Activated T-helper 1 cell treated with anti-CD3 and anti-CD28 coated beads, Interleukin-12 subunit alpha, Interleukin-12 subunit beta, Interleukin-2, Interleukin-4 antibody, amounts not matched to agents 30 ng/mL and 10 ng/mL and 1 ng/mL, durations not matched to agents 14 hours and 24 hours and 36 hours (primary cell): Measurements from ENCODE around the gene HOXB1. TPM values are rescaled to one million over a fixed set of nuclear protein-coding genes. Genes with fewer than 3 reads are reported as not detected.
"Not testable (repeated sequence)": the region's sequence is repeated elsewhere in the genome, so short reads cannot be mapped to it uniquely, and the experiment has no call there.

ENCODE experiments used
- DNase-seq: peaks from one replicate; pipeline ENCODE4 v3.0.0; 2021; ENCODE audit warnings: low spot score
- H3K27ac Mint-ChIP-seq: one replicate; pipeline ENCODE4 v1.8.0; 2021; ENCODE audit warnings: mild to moderate bottlenecking, mixed read lengths
- H3K27me3 Mint-ChIP-seq: one replicate; pipeline ENCODE4 v1.8.0; 2022; ENCODE audit warnings: mild to moderate bottlenecking, moderate library complexity, mixed read lengths; ENCODE audit not compliant: insufficient read depth
- H3K36me3 Mint-ChIP-seq: one replicate; pipeline ENCODE4 v1.8.0; 2021; ENCODE audit warnings: low read depth, mixed read lengths
- H3K4me1 Mint-ChIP-seq: one replicate; pipeline ENCODE4 v1.8.0; 2021; ENCODE audit warnings: low read depth, mixed read lengths
- H3K4me3 Mint-ChIP-seq: one replicate; pipeline ENCODE4 v1.8.0; 2021; ENCODE audit warnings: mild to moderate bottlenecking, moderate library complexity, mixed read lengths
- H3K9me3 Mint-ChIP-seq: one replicate; pipeline ENCODE4 v1.8.0; 2021; ENCODE audit warnings: mixed read lengths
- intact Hi-C: fragments of 100-400 bp; cut with micrococcal nuclease; formaldehyde crosslinking; loops from one replicate; pipeline ENCODE4 v1.15.1; 2024
- total RNA-seq: library from RNA; stranded (reverse); gene quantifications from 2 replicates; pipeline ENCODE4 v1.2.3, GENCODE V29; 2022

HOXB1 gene
- total RNA-seq, 1 donor from 2014 or later: not detected

DNA sequence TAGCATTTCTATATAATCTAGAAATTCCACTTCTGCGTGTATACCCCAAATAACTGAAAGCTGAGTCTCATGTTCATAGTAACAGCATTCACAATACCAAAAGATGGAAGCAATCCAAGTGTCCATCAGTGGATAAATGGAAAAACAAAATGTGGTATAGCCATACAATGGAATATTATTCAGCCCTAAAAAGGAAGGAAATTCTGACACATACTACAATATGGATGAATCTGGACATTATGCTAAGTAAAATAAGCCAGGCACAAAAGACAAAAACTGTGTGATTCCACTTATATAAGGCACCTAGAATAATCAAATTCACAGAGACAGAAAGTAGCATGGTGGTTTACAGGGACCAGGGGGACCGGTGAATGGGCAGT is 20.4 kb downstream of the HOXB1 start:
- peaks cover 77% of the 10 kb centered on the region for H3K4me1 Mint-ChIP-seq

DNA sequence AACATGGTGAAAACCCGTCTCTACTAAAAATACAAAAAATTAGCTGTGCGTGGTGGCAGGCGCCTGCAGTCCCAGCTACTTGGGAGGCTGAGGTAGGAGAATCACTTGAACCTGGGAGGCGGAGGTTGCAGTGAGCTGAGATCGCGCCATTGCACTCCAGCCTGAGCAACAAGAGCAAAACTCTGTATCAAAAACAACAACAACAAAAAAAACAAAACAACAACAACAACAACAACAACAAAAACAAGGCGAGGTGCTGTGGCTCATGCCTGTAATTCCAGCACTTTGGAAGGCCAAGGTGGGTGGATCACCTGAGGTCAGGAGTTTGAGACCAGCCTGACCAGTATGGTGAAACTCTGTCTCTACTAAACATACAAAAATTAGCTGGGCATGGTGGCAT is 21.1 kb downstream of the HOXB1 start:
- H3K9me3 Mint-ChIP-seq, intact Hi-C loops, H3K27ac Mint-ChIP-seq, H3K36me3 Mint-ChIP-seq, DNase-seq, H3K27me3 Mint-ChIP-seq, H3K4me3 Mint-ChIP-seq: not testable (repeated sequence)
- H3K4me1 Mint-ChIP-seq: peaks cover 77% of the 10 kb centered on the region

More for the DNA sequence above, 20.4 kb downstream of the HOXB1 start:
- no peak overlapping the region for H3K27ac Mint-ChIP-seq
- no peaks in the 10 kb centered on the region for H3K9me3 Mint-ChIP-seq
- H3K27me3 Mint-ChIP-seq: peaks cover 5% of the 10 kb centered on the region
- no peak overlapping the region for H3K4me3 Mint-ChIP-seq
- intact Hi-C loops: no loop called here
- H3K36me3 Mint-ChIP-seq: no peaks in the 10 kb centered on the region
- no peak for DNase-seq

DNA sequence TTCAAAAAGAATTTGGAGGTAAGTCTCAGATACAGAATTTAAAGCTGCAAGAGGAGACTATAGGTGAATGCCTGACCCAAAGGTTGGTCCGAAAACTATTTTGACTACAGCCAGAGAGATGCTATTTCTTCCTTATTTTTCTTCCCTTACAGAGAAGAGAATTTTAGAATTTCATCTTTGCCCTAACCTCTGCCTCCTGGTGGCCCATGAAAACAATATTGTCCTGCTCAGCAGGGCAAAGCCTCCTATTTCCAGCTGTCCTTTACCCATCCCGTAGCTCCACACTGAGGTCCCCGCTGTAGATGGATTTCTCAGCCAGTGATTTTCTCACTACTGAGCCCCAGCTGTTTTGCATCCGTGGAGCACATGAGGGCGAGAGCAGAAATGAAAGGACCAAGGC is 24.6 kb downstream of the HOXB1 start:
- no peaks in the 10 kb centered on the region for H3K9me3 Mint-ChIP-seq
- no peaks in the 10 kb centered on the region for H3K36me3 Mint-ChIP-seq
- H3K4me3 Mint-ChIP-seq: peak overlapping the region; percentile 60
- no peak for DNase-seq
- H3K27ac Mint-ChIP-seq: peak overlapping the region; percentile 84
- peaks cover 8% of the 10 kb centered on the region for H3K27me3 Mint-ChIP-seq
- intact Hi-C loops: loop anchor here (1.0 to 2.0 kb wide), 3 partner anchors 15 to 47 kb away; no protein-coding TSS in a partner anchor
- H3K4me1 Mint-ChIP-seq: peaks cover 51% of the 10 kb centered on the region

DNA sequence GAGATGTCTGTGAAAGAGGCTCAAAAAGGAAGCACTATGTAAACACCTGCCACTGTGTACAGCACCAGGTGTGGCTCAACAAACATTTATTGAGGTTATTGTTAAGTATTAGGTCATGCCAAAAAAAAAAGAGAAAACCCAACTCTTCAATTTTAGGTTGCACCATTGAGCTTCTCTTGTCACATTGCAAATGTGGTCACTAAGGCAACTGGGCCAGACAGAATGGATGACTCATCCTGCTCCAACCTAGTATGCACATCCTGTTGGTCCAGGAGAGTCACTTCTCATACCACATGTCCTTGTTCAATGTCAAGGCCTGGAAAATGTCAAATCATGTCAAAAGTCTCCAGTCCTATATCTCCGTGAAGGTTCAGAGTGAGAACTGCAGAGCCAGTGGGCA is 25.0 kb downstream of the HOXB1 start:
- Mint-ChIP-seq H3K27me3 (peaks cover 8% of the 10 kb centered on the region), H3K36me3 (no peaks in the 10 kb centered on the region), H3K4me1 (peaks cover 46% of the 10 kb centered on the region), H3K9me3 (no peaks in the 10 kb centered on the region), H3K4me3 (peak overlapping the region; percentile 60), H3K27ac (peak overlapping the region; percentile 84)
- DNase-seq: peak; percentile 70
- intact Hi-C loops: loop anchor here (1.0 to 2.0 kb wide), 3 partner anchors 14 to 47 kb away; no protein-coding TSS in a partner anchor

DNA sequence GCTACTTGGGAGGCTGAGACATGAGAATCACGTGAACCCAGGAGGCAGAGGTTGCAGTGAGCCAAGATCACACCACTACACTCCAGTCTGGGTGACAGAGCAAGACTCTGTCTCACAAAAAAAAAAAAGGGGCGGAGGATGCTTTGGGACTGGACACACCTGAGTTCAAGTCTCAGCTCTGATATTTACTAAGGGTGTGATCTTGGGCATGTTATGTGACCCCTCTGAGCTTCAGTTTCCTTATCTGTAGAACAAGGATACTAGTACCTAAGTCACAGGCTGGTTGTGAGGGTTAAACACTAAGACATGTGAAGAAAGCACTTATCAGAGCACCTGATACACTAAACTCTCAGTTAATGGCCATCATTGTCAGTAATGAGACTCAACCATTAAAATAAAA is 25.9 kb downstream of the HOXB1 start:
- Mint-ChIP-seq H3K9me3 (no peaks in the 10 kb centered on the region), H3K4me1 (peaks cover 40% of the 10 kb centered on the region), H3K27ac (peak overlapping the region; percentile 75), H3K4me3 (no peak overlapping the region), H3K36me3 (no peaks in the 10 kb centered on the region), H3K27me3 (peaks cover 10% of the 10 kb centered on the region)
- intact Hi-C loops: no loop called here
- DNase-seq: no peak

DNA sequence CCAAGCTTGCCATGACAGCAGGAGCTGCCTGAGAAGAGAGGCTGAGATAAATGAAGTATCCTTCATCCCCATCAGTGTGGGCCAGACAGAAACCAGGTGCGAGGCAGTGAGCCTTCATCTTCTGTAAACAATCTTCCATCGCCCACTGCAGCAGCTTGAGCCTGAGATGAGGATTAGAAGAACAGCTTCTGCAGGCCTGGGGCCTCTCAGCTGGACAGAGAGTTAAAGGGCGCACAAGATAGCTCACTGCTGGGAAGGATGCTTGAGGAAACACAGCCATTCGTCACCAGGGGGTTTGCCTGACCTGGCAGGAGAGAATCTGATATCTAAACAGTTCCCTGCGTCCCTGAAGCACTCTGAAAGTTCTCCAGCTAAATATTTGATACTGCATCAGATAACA is 27.1 kb downstream of the HOXB1 start:
- Mint-ChIP-seq H3K27me3 (peaks cover 10% of the 10 kb centered on the region), H3K4me1 (peaks cover 39% of the 10 kb centered on the region), H3K36me3 (no peaks in the 10 kb centered on the region), H3K9me3 (no peaks in the 10 kb centered on the region), H3K4me3 (no peak overlapping the region), H3K27ac (no peak overlapping the region)
- intact Hi-C loops: no loop called here
- DNase-seq: no peak

DNA sequence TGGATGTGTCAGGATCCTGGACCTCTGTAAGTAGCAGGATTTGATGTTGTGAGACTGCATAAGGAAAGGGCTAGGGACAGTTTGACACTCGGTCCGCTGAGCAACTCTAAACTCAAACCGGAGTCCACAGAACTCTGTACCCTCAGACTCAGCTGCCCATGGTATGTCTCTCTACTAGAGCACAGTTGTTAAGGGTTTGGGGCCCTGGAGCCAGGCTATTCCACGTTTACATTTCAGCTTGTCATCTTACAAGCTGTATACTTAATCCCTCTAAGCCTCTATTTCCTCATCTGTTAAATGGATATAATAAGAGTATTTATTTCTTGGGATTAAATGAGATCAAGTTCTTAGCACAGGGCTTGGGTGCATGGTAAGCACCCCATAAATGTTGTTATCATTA is 27.9 kb downstream of the HOXB1 start:
- H3K36me3 Mint-ChIP-seq: no peaks in the 10 kb centered on the region
- H3K4me1 Mint-ChIP-seq: peaks cover 33% of the 10 kb centered on the region
- no peaks in the 10 kb centered on the region for H3K9me3 Mint-ChIP-seq
- H3K27me3 Mint-ChIP-seq: peaks cover 16% of the 10 kb centered on the region
- intact Hi-C loops: no loop called here
- no peak overlapping the region for H3K4me3 Mint-ChIP-seq
- DNase-seq: no peak
- no peak overlapping the region for H3K27ac Mint-ChIP-seq

DNA sequence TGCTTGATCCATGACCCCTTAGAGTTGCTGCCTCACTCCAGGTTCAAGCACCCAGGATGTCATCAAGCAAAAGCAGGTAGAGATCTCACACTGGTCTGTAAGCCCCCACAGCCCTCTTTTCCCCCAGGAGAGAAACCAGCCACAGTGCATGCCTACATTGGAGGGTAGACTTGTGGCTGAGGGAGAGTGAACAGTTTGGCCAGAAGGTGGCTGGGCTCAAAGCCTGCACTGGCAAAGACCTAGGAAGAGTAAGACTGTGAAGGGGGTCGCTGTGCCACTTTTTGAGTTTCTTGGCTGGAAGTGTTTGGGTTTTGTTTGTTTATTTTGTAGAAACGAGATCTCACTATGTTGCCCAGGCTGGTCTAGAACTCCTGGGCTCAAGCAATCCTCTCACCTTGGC is 28.5 kb downstream of the HOXB1 start:
- peaks cover 36% of the 10 kb centered on the region for H3K4me1 Mint-ChIP-seq
- H3K27me3 Mint-ChIP-seq: peaks cover 17% of the 10 kb centered on the region
- no peak overlapping the region for H3K27ac Mint-ChIP-seq
- intact Hi-C loops: no loop called here
- DNase-seq: no peak
- H3K4me3 Mint-ChIP-seq: no peak overlapping the region
- no peaks in the 10 kb centered on the region for H3K36me3 Mint-ChIP-seq
- H3K9me3 Mint-ChIP-seq: no peaks in the 10 kb centered on the region

DNA sequence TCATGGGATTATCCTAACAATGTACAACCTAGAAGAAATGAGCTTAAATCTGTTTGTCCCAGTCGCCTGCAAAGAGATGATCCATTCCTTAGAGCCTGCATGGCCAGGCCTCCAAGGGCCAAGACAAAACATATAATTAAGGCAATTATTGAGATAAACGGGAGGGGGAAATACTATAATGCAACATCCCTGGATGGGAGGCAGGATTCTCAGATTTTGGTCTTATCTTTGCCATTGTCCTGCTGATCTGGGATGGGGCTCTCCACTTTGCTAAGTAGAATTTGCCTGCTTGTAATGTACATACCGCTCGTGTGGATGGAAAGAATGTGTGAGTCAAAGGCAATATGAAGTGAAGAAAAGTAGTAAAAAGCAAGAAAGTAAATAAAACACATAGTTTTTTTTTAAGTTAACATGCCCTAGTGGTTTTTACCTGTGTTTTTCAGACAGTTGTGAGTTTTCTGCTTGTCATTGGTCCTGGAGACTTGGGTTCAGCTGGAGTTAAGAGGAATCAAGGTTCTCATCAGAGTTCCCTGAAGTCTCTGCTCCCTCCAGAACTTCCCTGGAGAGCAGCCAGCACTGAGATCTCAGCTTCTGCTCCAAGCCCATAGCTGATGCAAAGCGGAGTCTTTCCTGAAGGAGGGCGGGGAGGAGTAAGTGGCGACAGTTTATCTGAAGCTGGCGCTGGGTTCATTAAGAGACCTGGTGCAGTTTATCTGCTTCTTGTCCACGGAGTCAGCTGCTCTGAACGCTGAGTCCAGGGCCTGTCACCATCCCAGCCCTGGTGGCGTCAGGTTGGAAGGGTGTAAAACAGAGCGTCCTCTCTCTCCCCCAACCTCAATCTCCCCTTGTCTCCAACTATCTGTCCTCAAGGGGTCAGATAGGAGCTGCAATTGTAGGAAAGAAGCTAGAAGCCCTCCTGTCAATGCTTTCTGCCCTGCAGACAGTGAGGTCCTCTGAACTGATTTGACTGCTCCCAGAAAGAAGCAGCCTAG is 30.1 kb downstream of the HOXB1 start:
- H3K4me3 Mint-ChIP-seq: no peak overlapping the region
- no peaks in the 10 kb centered on the region for H3K9me3 Mint-ChIP-seq
- intact Hi-C loops: no loop called here
- H3K27ac Mint-ChIP-seq: no peak overlapping the region
- peaks cover 25% of the 10 kb centered on the region for H3K4me1 Mint-ChIP-seq
- peaks cover 22% of the 10 kb centered on the region for H3K27me3 Mint-ChIP-seq
- DNase-seq: no peak
- H3K36me3 Mint-ChIP-seq: no peaks in the 10 kb centered on the region

DNA sequence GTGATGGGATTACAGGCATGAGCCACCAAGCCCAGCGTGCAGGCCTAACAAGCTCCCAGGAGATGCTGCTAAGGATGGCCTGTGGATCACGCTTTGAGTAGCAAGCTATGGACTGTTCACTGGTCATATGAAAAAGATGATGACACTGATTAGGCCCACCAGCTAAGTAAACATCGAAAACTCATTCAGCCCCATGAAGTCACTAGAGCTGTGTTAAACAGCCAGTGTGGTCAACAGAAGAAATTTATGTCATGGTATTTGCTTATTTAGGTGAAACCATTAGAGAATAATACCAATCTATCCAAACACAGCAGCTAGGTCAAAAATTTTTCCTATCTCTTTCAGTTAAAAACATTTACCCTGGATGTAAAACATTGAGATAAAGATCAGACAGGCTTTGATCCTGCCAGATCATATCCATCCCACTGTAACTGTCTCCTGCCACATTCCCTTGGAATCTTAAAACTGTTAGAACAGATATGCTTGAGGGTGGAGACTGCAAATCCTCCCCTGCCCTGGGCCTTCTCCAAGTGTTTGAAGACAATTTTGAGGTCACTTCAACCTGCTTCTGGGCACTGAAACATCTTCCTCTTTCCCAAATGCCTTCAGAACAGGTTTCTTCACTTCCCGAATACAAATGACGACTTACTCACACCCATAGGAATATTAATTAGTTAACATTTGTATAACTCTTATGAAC is 30.9 kb downstream of the HOXB1 start:
- no peak overlapping the region for H3K4me3 Mint-ChIP-seq
- H3K9me3 Mint-ChIP-seq: no peaks in the 10 kb centered on the region
- H3K4me1 Mint-ChIP-seq: peaks cover 17% of the 10 kb centered on the region
- H3K27ac Mint-ChIP-seq: no peak overlapping the region
- no peak for DNase-seq
- intact Hi-C loops: no loop called here
- H3K27me3 Mint-ChIP-seq: peaks cover 27% of the 10 kb centered on the region
- H3K36me3 Mint-ChIP-seq: no peaks in the 10 kb centered on the region

DNA sequence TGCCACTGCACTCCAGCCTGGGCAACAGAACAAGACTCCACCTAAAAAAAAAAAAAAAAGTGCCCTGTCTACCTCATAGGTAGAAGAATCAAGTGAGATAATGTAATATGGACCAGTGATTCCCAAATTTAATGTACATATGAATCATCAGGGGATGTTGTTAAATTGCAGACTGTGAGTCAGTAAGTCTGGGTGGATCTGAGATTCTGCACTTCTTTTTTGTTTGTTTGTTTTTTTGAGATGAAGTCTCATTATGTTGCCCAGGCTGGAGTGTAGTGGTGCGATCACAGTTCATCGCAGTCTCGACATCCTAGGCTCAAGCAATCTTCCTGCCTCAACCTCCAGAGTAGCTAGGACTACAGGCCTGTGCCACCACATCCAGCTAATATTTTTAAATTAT is 31.6 kb downstream of the HOXB1 start:
- no peak overlapping the region for H3K27ac Mint-ChIP-seq
- H3K27me3 Mint-ChIP-seq: peaks cover 32% of the 10 kb centered on the region
- intact Hi-C loops: no loop called here
- no peak for DNase-seq
- no peak overlapping the region for H3K4me3 Mint-ChIP-seq
- peaks cover 1% of the 10 kb centered on the region for H3K36me3 Mint-ChIP-seq
- H3K9me3 Mint-ChIP-seq: no peaks in the 10 kb centered on the region
- H3K4me1 Mint-ChIP-seq: peaks cover 16% of the 10 kb centered on the region

DNA sequence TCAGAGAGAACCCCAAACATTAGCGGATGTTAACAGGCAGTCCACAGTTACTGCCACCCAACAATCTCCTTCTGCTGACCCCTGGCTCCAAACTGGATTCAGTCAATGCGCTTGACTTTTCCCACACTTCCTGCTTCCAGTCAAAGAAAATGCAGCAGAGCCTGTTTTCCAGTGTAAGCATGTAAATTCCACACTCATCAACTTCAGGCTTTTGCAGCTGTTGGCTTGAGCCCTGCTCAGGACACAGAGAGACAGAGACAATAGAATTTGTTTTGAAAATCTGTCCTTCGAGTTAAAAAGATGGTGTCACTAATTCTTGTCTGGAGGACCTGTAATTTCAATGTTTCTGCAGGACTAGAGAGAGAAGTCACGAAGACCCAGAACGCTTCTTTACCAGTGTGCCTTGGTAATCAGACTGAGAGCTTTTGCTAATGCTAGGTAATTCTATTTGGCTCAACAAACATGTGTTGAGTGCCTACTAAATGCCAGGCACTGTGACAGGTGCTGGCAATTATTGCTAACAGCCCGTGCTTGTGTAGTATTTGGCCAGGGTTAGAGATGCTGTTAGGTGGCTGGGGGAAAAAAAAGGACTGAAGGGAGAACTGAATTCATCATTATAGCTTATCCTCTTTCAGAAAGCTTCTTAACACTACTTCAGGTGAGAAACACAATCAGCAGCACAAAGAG is 32.5 kb downstream of the HOXB1 start:
- Mint-ChIP-seq H3K36me3 (peaks cover 1% of the 10 kb centered on the region), H3K4me3 (no peak overlapping the region), H3K4me1 (peaks cover 17% of the 10 kb centered on the region), H3K9me3 (no peaks in the 10 kb centered on the region), H3K27me3 (peaks cover 35% of the 10 kb centered on the region), H3K27ac (no peak overlapping the region)
- intact Hi-C loops: no loop called here
- DNase-seq: no peak

DNA sequence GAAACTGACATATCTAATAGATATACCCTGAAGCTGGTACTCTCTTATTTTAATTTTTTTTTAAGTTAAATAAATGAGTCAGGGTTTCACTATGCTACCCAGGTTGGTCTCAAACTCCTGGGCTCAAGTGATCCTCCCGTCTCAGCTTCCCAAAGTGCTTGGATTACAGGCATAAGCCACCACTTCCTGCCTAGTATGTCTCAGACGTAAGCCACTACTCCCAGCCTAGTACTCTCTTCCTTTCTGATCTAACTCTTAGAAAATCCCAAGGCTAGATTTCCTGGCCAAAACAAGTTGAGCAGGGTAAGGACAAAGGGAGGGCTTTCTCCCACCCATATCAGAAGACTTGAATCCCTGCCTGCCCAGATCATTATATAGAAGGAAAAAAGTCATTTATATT is 33.7 kb downstream of the HOXB1 start:
- no peak overlapping the region for H3K4me3 Mint-ChIP-seq
- H3K4me1 Mint-ChIP-seq: peaks cover 17% of the 10 kb centered on the region

More for the DNA sequence above, 33.7 kb downstream of the HOXB1 start:
- Mint-ChIP-seq H3K27me3 (peaks cover 28% of the 10 kb centered on the region), H3K27ac (no peak overlapping the region), H3K9me3 (no peaks in the 10 kb centered on the region), H3K36me3 (peaks cover 1% of the 10 kb centered on the region)
- DNase-seq: no peak
- intact Hi-C loops: no loop called here
